NB4 (cell line): ENCODE data around the gene CYLD.

ENCODE experiments used
- MYC ChIP-seq: IDR thresholded peaks from 2 replicates; pipeline ENCODE4 v1.6.1; 2011; ENCODE audit warnings: low read depth, low read length
- POLR2A ChIP-seq: IDR thresholded peaks from 2 replicates; pipeline ENCODE4 v1.6.1; 2011; ENCODE audit warnings: mild to moderate bottlenecking; ENCODE audit not compliant: insufficient read length; ENCODE audit errors: extremely low read depth
- TF ChIP-seq, protein P1 (sequence below): IDR thresholded peaks from one replicate; pipeline ENCODE4 v1.5.1; 2012; ENCODE audit warnings: low read depth, low read length

DNA sequence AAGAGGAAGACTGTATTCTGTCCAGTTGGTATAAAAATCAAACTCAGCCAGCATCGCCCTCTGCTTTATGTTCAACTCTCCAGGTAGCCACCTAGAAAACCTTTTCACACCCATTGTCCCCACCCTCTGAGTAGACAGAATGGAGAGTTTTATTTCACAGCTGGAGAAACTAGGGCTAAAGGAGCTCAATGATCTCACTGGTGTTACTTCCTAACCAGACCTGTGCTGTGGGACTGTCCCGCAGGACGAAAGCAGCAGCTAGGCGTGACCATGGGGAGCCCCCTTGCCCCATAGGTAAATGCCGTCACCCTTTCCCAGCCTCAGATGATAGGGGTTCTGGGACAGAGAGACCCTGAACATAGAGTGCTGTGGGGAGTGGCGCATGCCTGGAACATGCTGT, 67.7 kb downstream of the CYLD start:
- TF ChIP-seq, protein P1, sequence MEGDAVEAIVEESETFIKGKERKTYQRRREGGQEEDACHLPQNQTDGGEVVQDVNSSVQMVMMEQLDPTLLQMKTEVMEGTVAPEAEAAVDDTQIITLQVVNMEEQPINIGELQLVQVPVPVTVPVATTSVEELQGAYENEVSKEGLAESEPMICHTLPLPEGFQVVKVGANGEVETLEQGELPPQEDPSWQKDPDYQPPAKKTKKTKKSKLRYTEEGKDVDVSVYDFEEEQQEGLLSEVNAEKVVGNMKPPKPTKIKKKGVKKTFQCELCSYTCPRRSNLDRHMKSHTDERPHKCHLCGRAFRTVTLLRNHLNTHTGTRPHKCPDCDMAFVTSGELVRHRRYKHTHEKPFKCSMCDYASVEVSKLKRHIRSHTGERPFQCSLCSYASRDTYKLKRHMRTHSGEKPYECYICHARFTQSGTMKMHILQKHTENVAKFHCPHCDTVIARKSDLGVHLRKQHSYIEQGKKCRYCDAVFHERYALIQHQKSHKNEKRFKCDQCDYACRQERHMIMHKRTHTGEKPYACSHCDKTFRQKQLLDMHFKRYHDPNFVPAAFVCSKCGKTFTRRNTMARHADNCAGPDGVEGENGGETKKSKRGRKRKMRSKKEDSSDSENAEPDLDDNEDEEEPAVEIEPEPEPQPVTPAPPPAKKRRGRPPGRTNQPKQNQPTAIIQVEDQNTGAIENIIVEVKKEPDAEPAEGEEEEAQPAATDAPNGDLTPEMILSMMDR = no peak
- no peak for TF ChIP-seq POLR2A
- TF ChIP-seq MYC = no peak
